NOMO-1 treated with DMSO at 0.1 percent for 48 hours (cell line): Measurements from ENCODE around the gene MCF2L.

ENCODE experiments used
- DNase-seq: peaks from one replicate; lab custom pipeline; 2025; ENCODE audit not compliant: unreplicated experiment; lab: John Stamatoyannopoulos, UW

MCF2L gene

GRCh38 chr13:112962911-112963625, 5.9 kb upstream of the MCF2L start:
- no peak for DNase-seq

GRCh38 chr13:112963641-112964040, 5.4 kb upstream of the MCF2L start:
- no peak for DNase-seq

DNA sequence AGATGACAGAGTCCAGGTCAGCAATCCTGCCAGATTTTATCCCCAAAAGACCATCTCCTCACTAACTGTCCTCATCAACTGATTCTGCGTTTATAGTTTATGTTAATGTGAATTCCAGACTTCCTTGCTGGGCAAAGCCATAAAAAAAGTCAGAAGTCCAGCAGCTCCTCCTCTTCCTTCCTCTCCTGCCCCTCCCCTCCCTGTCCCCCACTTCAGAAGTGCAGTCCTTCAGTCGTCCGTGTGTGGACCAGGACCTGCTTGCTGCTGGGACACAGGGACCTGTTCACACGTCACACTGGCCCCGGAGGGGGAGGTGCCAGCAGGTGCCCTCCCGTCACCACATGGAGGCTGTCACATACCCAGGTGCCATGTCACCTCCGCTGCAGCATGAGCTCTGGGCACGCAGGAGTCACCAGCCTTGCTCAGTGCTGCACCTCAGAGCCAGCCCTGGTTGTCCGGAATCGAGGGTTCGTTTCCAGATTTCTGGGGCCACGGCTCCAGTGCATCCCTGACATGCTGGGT, 4.0 kb upstream of the MCF2L start:
- DNase-seq, result no peak

- DNase-seq, result no peak
These were observed 3.4 kb upstream of the MCF2L start for GRCh38 chr13:112965573-112966115.

GRCh38 chr13:112966776-112967175, 2.2 kb upstream of the MCF2L start:
- no peak for DNase-seq

- DNase-seq, result no peak
These were observed 1.2 kb upstream of the MCF2L start for GRCh38 chr13:112967686-112968379.

DNA sequence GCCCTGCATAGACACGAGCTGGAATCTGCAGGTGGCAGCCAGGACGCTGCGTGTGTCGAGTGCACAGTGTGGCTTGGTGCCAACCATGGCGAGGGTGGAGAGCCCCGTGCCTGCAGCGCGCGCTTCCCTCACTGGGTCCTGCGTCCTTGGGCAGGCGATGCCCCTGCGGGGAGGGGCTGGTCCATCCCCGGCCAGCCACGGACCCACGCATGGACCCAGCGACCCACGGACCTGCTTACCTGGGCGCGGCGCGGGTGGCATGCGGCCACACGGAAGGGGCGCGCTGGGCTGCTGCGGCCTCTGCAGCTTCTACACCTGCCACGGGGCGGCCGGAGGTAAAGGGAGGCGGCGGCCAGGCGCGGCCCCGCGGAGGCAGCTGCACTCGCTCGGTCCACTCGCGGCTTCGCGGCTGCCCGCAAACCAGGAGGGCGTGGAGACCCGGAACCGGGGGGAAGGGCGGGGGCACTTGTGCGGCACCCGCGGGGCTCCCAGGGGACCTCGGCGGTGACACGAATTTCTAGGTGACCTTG, 569 bp upstream of the MCF2L start:
- DNase-seq, result no peak

GRCh38 chr13:112969692-112970338, 801 bp downstream of the MCF2L start:
- DNase-seq, result no peak

- DNase-seq, result no peak
These were observed 1.7 kb downstream of the MCF2L start for GRCh38 chr13:112970552-112971287.

DNA sequence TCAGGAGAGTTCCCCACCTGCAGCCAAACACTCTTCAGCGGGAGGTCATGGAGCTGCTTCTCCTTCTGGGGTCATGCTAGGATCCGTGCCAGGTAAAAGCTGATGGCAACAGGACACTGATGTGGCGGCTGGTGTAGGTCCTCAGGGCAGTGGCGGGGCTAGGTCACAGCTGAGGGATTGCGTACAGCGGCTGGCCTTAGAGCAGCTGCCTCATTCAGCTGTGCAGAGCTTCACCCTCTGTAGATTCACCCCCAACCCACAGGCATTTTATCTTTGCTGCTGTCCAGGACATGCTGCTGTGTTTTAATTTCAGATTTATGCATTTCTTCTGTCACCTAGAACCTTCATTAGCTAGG, 2.3 kb downstream of the MCF2L start:
- no peak for DNase-seq

- no peak for DNase-seq
These were observed 3.2 kb downstream of the MCF2L start for GRCh38 chr13:112972258-112972657.

DNA sequence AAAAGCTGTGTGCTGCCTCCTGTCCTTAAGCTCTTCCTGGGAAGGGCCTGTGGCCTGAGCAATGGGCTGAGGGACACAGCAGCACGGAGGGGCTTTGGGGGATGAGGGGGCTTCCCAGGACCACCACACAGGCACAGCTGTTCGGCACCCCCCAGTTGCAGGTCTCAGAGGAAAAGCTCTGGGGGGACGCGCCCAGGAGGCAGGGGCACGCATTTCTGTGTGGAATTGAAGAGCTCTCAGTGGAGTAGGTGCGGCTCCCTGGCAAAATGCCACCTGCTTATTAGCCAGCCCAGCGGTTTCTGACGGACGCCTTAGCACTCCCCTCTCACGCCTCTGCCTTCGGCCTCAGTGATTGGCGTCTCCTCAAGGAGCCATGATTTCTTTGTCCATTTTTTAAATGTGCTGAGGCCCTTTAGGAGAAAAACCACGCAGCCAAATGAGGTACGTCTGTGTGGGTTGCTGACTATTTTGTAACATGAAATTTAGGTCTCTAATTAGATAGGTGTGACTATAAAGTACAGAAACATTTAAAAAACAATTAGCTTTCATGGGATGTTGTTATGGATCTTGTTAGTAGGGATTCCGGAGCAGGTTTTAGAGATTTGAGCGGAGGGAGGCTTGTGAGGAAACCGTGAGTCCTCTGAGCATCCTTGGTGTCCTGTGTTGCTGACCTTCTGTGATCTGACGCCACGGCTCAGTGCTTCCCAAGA, 4.0 kb downstream of the MCF2L start:
- DNase-seq, result no peak

- DNase-seq, result no peak
These were observed 4.5 kb downstream of the MCF2L start for GRCh38 chr13:112973577-112973951.

GRCh38 chr13:112974125-112974524, 5.1 kb downstream of the MCF2L start:
- no peak for DNase-seq

DNA sequence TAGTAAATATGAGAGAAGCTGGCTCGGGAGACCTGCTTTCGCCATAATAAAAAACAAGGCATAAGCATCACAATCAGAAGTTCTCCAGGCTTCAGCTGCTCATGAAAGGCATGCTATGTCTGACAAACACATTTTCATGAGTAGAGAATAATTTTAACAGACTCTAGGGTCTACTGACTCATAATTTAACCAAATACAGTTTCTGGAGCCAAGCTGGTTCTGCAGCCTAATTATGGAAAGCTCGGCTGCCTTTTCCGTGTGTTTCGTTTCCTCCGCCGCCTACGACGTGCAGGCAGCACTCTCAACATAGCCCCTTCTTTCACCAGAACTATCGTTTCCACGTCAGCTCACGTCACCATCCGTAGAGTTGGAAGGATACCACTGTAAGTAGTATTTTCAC, 5.7 kb downstream of the MCF2L start:
- no peak for DNase-seq

GRCh38 chr13:112975401-112975939, 6.5 kb downstream of the MCF2L start:
- DNase-seq, result no peak

- DNase-seq, result no peak
These were observed 7.5 kb downstream of the MCF2L start for GRCh38 chr13:112976526-112976925.

- no peak for DNase-seq
These were observed 8.1 kb downstream of the MCF2L start for GRCh38 chr13:112977091-112977490.

DNA sequence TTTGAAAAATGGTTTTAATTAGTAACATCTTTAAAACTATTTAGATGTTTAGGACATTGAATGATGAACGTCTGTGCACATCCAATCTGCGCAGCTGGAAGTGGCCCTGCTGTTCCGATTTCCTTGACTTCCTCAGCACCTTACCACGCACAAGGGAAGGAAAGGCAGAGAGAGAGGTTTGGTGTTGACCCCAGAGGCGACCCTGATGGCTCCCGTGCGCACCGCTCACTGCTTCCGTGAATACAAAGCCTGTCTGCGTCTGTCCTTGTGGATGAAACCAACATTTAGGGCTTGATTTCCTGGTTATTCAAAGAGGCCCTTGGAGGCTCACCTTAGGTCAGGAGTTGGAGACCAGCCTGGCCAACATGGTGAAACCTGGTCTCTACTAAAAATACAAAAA, 8.5 kb downstream of the MCF2L start:
- no peak for DNase-seq
